Mesothelial cell of epicardium (in vitro differentiated cells): ENCODE measurements around the gene HOXA13. TPM values are rescaled to one million over a fixed set of nuclear protein-coding genes. Genes with fewer than 3 reads are reported as not detected.

Source experiments
- DNase-seq, 2 experiments: peaks; one replicate each; pipeline ENCODE4 v3.0.0; 2021; ENCODE audit warnings: low spot score in 2 of 2; ENCODE audit not compliant: unreplicated experiment in 2 of 2
- H3K27ac Mint-ChIP-seq: 2 replicates; pipeline ENCODE4 v1.8.0; 2021; ENCODE audit warnings: mixed read lengths
- H3K27me3 Mint-ChIP-seq: 2 replicates; pipeline ENCODE4 v1.8.0; 2021; ENCODE audit warnings: low read depth, mixed read lengths
- H3K36me3 Mint-ChIP-seq: 2 replicates; pipeline ENCODE4 v1.8.0; 2021; ENCODE audit warnings: mixed read lengths
- H3K4me1 Mint-ChIP-seq: 2 replicates; pipeline ENCODE4 v1.8.0; 2021; ENCODE audit warnings: mixed read lengths
- H3K4me3 Mint-ChIP-seq: 2 replicates; pipeline ENCODE4 v1.8.0; 2021; ENCODE audit warnings: mild to moderate bottlenecking, moderate library complexity, mixed read lengths
- H3K9me3 Mint-ChIP-seq: 2 replicates; pipeline ENCODE4 v1.8.0; 2021; ENCODE audit warnings: mixed read lengths
- total RNA-seq: library from RNA; stranded (reverse); gene quantifications from 3 replicates; pipeline ENCODE4 v1.2.1, GENCODE V29; 2021
- TF ChIP-seq, protein P1 (sequence below): fragments of 200-600 bp; sonication (generic); IDR thresholded peaks from one replicate; pipeline ENCODE4 v1.5.0; 2021; ENCODE audit warnings: antibody characterized with exemption; ENCODE audit not compliant: unreplicated experiment

The HOXA13 gene
- 6.9 to 7.7 TPM (median 7.5 TPM) in 3 replicates for total RNA-seq

DNA sequence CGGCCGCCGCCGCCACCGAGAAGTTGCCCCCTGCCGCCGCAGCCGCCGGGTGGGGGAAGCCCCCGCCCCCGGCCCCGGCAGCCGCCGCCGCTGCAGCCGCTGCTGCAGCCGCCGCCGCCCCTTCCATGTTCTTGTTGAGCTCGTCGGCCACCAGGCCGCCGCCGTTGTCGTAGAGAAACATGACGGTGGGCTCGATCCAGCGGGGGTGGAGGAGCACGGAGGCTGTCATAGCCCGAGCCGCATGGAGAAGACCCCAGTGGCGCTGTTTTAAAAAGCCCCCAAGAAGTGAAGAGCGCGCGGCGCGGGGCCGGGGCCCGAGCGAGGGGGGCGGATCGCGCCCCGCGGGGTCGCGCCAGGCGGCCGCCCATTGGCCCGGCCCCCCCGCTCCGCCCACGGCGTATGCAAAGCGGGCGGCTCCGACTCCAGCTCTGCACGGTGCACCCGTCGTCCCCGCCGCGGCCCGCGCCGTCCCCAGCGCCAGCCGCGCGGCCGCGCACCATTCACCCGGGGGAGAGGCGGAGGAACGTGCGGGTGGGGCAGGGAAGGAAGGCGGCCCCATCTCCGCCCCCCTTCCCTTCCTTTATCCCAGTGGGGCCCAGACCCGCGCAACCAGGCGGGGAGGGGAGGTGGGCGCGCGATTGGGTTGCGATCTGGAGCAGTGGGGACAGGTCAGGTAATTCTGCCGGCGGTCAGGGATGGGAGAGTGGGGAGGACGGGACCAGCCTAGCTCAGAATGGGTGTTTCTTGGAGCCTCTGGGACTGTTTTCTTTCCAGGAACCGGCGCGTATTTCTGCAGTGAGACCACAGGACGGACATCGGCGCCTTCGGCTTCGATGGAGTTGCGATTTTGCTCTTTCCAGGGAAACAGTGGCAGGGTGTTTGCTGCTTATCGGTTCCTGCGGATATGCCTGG lies at the start of gene HOXA13:
Gene HOXA13 (minus strand): TSS at position 243 of the 912 bp plus-strand sequence. CDS start 14 bp downstream, at position 229.
- DNase-seq, result peak in 1 of 2 experiments; percentile 72
- TF ChIP-seq, protein P1, sequence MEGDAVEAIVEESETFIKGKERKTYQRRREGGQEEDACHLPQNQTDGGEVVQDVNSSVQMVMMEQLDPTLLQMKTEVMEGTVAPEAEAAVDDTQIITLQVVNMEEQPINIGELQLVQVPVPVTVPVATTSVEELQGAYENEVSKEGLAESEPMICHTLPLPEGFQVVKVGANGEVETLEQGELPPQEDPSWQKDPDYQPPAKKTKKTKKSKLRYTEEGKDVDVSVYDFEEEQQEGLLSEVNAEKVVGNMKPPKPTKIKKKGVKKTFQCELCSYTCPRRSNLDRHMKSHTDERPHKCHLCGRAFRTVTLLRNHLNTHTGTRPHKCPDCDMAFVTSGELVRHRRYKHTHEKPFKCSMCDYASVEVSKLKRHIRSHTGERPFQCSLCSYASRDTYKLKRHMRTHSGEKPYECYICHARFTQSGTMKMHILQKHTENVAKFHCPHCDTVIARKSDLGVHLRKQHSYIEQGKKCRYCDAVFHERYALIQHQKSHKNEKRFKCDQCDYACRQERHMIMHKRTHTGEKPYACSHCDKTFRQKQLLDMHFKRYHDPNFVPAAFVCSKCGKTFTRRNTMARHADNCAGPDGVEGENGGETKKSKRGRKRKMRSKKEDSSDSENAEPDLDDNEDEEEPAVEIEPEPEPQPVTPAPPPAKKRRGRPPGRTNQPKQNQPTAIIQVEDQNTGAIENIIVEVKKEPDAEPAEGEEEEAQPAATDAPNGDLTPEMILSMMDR, result no peak
- no peaks in the 10 kb centered on the region for H3K36me3 Mint-ChIP-seq
- H3K27ac Mint-ChIP-seq, result peak within 1 kb of the TSS; percentile 86
- H3K9me3 Mint-ChIP-seq, result no peaks in the 10 kb centered on the region
- H3K27me3 Mint-ChIP-seq, result peaks cover 90% of the 10 kb centered on the region
- H3K4me1 Mint-ChIP-seq, result peaks cover 23% of the 10 kb centered on the region
- H3K4me3 Mint-ChIP-seq, result peak within 1 kb of the TSS; percentile 84

GRCh38 chr7:27248911-27249723 lies 49.2 kb upstream of the HOXA13 start:
- no peak overlapping the region for H3K4me3 Mint-ChIP-seq
- H3K9me3 Mint-ChIP-seq, result no peaks in the 10 kb centered on the region
- H3K27ac Mint-ChIP-seq, result no peak overlapping the region
- no peaks in the 10 kb centered on the region for H3K36me3 Mint-ChIP-seq
- peaks cover 98% of the 10 kb centered on the region for H3K27me3 Mint-ChIP-seq
- DNase-seq, result no peak
- H3K4me1 Mint-ChIP-seq, result peaks cover 19% of the 10 kb centered on the region
- TF ChIP-seq, protein P1, result no peak

GRCh38 chr7:27248427-27248806 lies 48.5 kb upstream of the HOXA13 start:
- peaks cover 98% of the 10 kb centered on the region for H3K27me3 Mint-ChIP-seq

GRCh38 chr7:27247452-27248426 lies 47.8 kb upstream of the HOXA13 start:
- TF ChIP-seq, protein P1, result no peak
- H3K27ac Mint-ChIP-seq, result no peak overlapping the region

More at GRCh38 chr7:27248427-27248806, 48.5 kb upstream of the HOXA13 start:
- TF ChIP-seq, protein P1, result no peak
- Mint-ChIP-seq H3K4me3 (no peak overlapping the region), H3K36me3 (no peaks in the 10 kb centered on the region), H3K4me1 (peaks cover 23% of the 10 kb centered on the region), H3K27ac (no peak overlapping the region), H3K9me3 (no peaks in the 10 kb centered on the region)
- DNase-seq, result no peak

DNA sequence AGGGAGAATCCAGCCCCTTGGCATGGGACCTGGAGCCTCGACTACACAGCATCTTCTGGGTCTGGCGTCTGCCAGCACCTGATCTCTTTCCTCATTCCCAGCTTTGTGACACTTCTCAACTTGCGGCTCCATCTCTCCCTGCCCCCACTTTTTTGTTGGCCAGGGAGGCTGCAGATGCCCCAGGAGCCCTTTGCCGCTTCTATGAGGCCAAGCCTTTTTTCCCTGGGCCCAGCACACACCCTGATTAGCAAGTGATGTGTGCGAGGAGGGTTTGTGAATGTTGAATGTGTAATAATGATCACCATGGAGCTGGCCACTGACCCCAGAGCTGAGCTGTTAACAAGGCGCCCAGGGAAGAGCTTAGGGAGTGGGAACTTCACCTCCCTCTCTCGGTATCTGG lies 47.1 kb upstream of the HOXA13 start:
- no peaks in the 10 kb centered on the region for H3K9me3 Mint-ChIP-seq
- no peak for DNase-seq
- no peak overlapping the region for H3K27ac Mint-ChIP-seq
- H3K4me1 Mint-ChIP-seq, result peaks cover 24% of the 10 kb centered on the region
- TF ChIP-seq, protein P1, result no peak
- no peaks in the 10 kb centered on the region for H3K36me3 Mint-ChIP-seq
- no peak overlapping the region for H3K4me3 Mint-ChIP-seq
- H3K27me3 Mint-ChIP-seq, result peaks cover 97% of the 10 kb centered on the region

More at GRCh38 chr7:27247452-27248426, 47.8 kb upstream of the HOXA13 start:
- H3K9me3 Mint-ChIP-seq, result no peaks in the 10 kb centered on the region
- H3K36me3 Mint-ChIP-seq, result no peaks in the 10 kb centered on the region
- H3K4me3 Mint-ChIP-seq, result no peak overlapping the region
- peaks cover 97% of the 10 kb centered on the region for H3K27me3 Mint-ChIP-seq
- peaks cover 24% of the 10 kb centered on the region for H3K4me1 Mint-ChIP-seq
- DNase-seq, result no peak
